ENCODE data around the gene SLC19A1.

DNA sequence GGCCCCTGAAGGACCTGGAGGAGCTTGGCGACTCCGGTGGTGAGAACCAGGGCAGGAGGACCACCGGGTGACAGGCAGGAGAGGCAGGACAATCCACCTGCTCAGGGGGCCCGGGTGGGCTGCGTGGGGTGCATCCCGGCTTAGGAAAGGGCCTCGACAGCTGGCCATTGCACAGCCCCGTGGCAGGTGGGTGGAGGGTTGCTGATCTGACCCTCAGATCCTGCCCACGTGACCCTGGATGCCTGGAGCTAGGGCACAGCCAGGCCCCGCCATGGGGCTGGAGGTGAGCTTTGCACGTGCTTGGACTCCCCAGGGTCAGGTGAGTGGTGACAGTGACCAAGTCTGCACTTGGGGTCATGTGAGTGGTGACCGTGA is 35.5 kb upstream of the SLC19A1 start:
- TF ChIP-seq, protein P1, sequence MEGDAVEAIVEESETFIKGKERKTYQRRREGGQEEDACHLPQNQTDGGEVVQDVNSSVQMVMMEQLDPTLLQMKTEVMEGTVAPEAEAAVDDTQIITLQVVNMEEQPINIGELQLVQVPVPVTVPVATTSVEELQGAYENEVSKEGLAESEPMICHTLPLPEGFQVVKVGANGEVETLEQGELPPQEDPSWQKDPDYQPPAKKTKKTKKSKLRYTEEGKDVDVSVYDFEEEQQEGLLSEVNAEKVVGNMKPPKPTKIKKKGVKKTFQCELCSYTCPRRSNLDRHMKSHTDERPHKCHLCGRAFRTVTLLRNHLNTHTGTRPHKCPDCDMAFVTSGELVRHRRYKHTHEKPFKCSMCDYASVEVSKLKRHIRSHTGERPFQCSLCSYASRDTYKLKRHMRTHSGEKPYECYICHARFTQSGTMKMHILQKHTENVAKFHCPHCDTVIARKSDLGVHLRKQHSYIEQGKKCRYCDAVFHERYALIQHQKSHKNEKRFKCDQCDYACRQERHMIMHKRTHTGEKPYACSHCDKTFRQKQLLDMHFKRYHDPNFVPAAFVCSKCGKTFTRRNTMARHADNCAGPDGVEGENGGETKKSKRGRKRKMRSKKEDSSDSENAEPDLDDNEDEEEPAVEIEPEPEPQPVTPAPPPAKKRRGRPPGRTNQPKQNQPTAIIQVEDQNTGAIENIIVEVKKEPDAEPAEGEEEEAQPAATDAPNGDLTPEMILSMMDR (conservative IDR thresholded peaks at IDR 0.05), result no peak
- no peak for TF ChIP-seq EZH2 (IDR thresholded peaks at IDR 0.05; ENCODE audit: low read depth)

Data from PC-9 (cell line).